HEK293 (cell line): Measurements from ENCODE around the gene PHF12.

Experiments
- ZNF133 ChIP-seq: fragments of 450-650 bp; formaldehyde crosslinking; IDR thresholded peaks from 2 replicates; pipeline ENCODE4 v1.5.1; 2016; ENCODE audit warnings: missing biosample characterization, missing genetic modification characterization
- ZNF175 ChIP-seq: fragments of 450-650 bp; formaldehyde crosslinking; IDR thresholded peaks from 2 replicates; pipeline ENCODE4 v1.5.1; 2016; ENCODE audit warnings: missing biosample characterization, missing genetic modification characterization
- TF ChIP-seq, protein P1 (sequence below): fragments of 450-650 bp; formaldehyde crosslinking; IDR thresholded peaks from 2 replicates; pipeline ENCODE4 v1.5.1; 2016; ENCODE audit warnings: missing biosample characterization, missing genetic modification characterization

DNA sequence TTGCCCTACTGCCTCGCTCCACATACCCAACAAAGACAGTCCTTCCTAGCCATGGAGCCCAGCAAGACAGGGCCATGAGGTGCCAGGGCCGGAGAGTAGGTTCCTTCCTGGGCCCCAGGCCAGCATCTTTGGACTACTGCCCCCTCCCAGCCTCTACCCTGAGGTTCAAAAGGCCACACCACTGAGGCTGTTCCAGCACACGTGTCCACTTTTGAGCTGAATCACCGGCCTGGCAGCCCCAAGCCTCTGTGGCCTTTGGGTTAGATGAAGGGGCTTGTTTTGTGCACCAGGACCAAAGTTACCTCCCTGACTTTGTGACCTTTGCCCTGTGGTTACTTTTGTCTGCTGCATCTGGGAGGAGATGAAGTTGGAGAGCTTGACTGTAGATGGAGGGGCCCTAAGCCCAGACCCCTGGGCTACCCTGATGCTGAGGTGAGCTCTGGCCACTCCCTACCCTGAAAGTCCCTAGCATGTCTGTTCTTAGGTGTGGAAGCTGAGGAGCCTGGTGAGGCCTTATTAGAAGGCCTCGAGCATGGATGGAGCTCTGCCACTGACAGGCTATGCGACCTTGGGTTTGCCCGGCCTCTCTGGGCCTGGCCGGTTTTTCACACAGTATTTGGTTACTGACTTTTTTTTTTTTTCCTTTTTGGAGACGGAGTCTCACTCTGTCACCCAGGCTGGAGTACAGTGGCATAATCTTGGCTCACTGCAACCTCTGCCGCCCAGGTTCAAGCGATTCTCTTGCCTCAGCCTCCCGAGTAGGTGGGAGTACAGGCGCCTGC is 42.5 kb upstream of the PHF12 start:
- TF ChIP-seq, protein P1, sequence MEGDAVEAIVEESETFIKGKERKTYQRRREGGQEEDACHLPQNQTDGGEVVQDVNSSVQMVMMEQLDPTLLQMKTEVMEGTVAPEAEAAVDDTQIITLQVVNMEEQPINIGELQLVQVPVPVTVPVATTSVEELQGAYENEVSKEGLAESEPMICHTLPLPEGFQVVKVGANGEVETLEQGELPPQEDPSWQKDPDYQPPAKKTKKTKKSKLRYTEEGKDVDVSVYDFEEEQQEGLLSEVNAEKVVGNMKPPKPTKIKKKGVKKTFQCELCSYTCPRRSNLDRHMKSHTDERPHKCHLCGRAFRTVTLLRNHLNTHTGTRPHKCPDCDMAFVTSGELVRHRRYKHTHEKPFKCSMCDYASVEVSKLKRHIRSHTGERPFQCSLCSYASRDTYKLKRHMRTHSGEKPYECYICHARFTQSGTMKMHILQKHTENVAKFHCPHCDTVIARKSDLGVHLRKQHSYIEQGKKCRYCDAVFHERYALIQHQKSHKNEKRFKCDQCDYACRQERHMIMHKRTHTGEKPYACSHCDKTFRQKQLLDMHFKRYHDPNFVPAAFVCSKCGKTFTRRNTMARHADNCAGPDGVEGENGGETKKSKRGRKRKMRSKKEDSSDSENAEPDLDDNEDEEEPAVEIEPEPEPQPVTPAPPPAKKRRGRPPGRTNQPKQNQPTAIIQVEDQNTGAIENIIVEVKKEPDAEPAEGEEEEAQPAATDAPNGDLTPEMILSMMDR (tag by site-specific recombination) = no peak
- TF ChIP-seq ZNF133 (tag by site-specific recombination) (no peak), ZNF175 (tag by site-specific recombination) (no peak)
